Thoracic aorta (tissue), 2 donors: ENCODE results near the gene ANKRD36C. TPM values are rescaled to one million over a fixed set of nuclear protein-coding genes. Genes with fewer than 3 reads are reported as not detected.
"Not testable (repeated sequence)": the region's sequence is repeated elsewhere in the genome, so short reads cannot be mapped to it uniquely, and the experiment has no call there.

Source experiments
- ATAC-seq: fragments of 150-250 bp; one replicate; pipeline ENCODE4 v1.8.0; 2017; ENCODE audit warnings: low read depth; ENCODE audit not compliant: insufficient number of reproducible peaks, low FRiP score
- DNase-seq: peaks from one replicate; pipeline ENCODE4 v3.0.0-alpha.2; 2020; ENCODE audit warnings: low spot score
- H3K27ac ChIP-seq, 2 donors: fragments of 200-600 bp; sonication (generic); 1 replicate in 1 of 2; 2 replicates in 1 of 2; pipeline ENCODE4 v1.5.1; 2016; ENCODE audit warnings: mild to moderate bottlenecking in 2 of 2, moderate library complexity in 2 of 2
- H3K27me3 ChIP-seq: fragments of 200-600 bp; sonication (generic); replicated peaks from 2 replicates; pipeline ENCODE4 v1.6.0; 2016; ENCODE audit warnings: mild to moderate bottlenecking; ENCODE audit not compliant: insufficient read depth
- H3K36me3 ChIP-seq: fragments of 200-600 bp; sonication (generic); one replicate; pipeline ENCODE4 v1.5.1; 2016
- H3K4me1 ChIP-seq, 2 donors: fragments of 200-600 bp; sonication (generic); 1 replicate in 1 of 2; 2 replicates in 1 of 2; pipeline versions ENCODE4 v1.5.1 to v1.6.0; 2016; ENCODE audit warnings: low read depth in 2 of 2, mild to moderate bottlenecking in 1 of 2; ENCODE audit not compliant: control insufficient read depth in 1 of 2
- H3K4me3 ChIP-seq: fragments of 200-600 bp; sonication (generic); 2 replicates; pipeline ENCODE4 v1.5.1; 2016; ENCODE audit warnings: mild to moderate bottlenecking
- H3K9me3 ChIP-seq: fragments of 200-600 bp; sonication (generic); 2 replicates; pipeline ENCODE4 v1.5.1; 2016
- CTCF ChIP-seq: fragments of 200-600 bp; sonication (generic); IDR thresholded peaks from one replicate; pipeline ENCODE4 v1.5.1; 2019; ENCODE audit warnings: antibody characterized with exemption
- total RNA-seq, 2 donors: library from RNA; depleted of rRNA; stranded (reverse); fragments of >200 nt; gene quantifications; one replicate each; pipeline versions ENCODE4 v1.1.0 to v1.2.3, GENCODE V29; 2016

The ANKRD36C gene
- total RNA-seq, 2 donors from 2014 or later, result 39.8 to 89.4 TPM

GRCh38 chr2:96022701-96023447 is 31.2 kb upstream of the ANKRD36C start:
- not testable (repeated sequence) for H3K4me1 ChIP-seq, H3K36me3 ChIP-seq, H3K4me3 ChIP-seq, H3K27me3 ChIP-seq, H3K9me3 ChIP-seq, ATAC-seq, H3K27ac ChIP-seq
- TF ChIP-seq CTCF, result peak; percentile 71
- DNase-seq, result peak; percentile 19

GRCh38 chr2:96022126-96022525 is 30.5 kb upstream of the ANKRD36C start:
- not testable (repeated sequence) for H3K27ac ChIP-seq, H3K36me3 ChIP-seq, ATAC-seq, H3K9me3 ChIP-seq, H3K4me1 ChIP-seq, DNase-seq, H3K4me3 ChIP-seq, H3K27me3 ChIP-seq

GRCh38 chr2:96021142-96021541 is 29.5 kb upstream of the ANKRD36C start:
- DNase-seq, H3K4me3 ChIP-seq, H3K36me3 ChIP-seq, H3K27ac ChIP-seq, ATAC-seq, H3K27me3 ChIP-seq, H3K4me1 ChIP-seq, H3K9me3 ChIP-seq: not testable (repeated sequence)

- H3K4me3 ChIP-seq, H3K36me3 ChIP-seq, H3K4me1 ChIP-seq, ATAC-seq, H3K9me3 ChIP-seq, DNase-seq, H3K27ac ChIP-seq, H3K27me3 ChIP-seq: not testable (repeated sequence)
Observed at GRCh38 chr2:96019909-96020590, 28.4 kb upstream of the ANKRD36C start.

GRCh38 chr2:96016321-96016720 is 24.7 kb upstream of the ANKRD36C start:
- ATAC-seq, H3K27me3 ChIP-seq, DNase-seq: not testable (repeated sequence)

GRCh38 chr2:96012792-96013264 is 21.2 kb upstream of the ANKRD36C start:
- not testable (repeated sequence) for ATAC-seq, H3K9me3 ChIP-seq, DNase-seq, H3K4me3 ChIP-seq, H3K27me3 ChIP-seq, H3K36me3 ChIP-seq, H3K27ac ChIP-seq
- H3K4me1 ChIP-seq, result peaks cover 4 to 19% of the 10 kb centered on the region in 2 donors

More at GRCh38 chr2:96016321-96016720, 24.7 kb upstream of the ANKRD36C start:
- peaks cover 0 to 12% of the 10 kb centered on the region in 2 donors for H3K4me1 ChIP-seq
- not testable (repeated sequence) for H3K4me3 ChIP-seq, H3K9me3 ChIP-seq, H3K36me3 ChIP-seq, H3K27ac ChIP-seq

GRCh38 chr2:96012086-96012791 is 20.6 kb upstream of the ANKRD36C start:
- not testable (repeated sequence) for H3K4me3 ChIP-seq, H3K27me3 ChIP-seq, H3K9me3 ChIP-seq, H3K36me3 ChIP-seq, ATAC-seq, DNase-seq
- peaks cover 4 to 19% of the 10 kb centered on the region in 2 donors for H3K4me1 ChIP-seq
- peak overlapping the region; percentile 35 to 50 for H3K27ac ChIP-seq

- H3K36me3 ChIP-seq, H3K9me3 ChIP-seq, DNase-seq, ATAC-seq, H3K27me3 ChIP-seq, H3K4me3 ChIP-seq: not testable (repeated sequence)
- peaks cover 4 to 19% of the 10 kb centered on the region in 2 donors for H3K4me1 ChIP-seq
- peak overlapping the region; percentile 53 to 61 for H3K27ac ChIP-seq
Observed at GRCh38 chr2:96011129-96011455, 19.5 kb upstream of the ANKRD36C start.

GRCh38 chr2:96010320-96011128 is 18.9 kb upstream of the ANKRD36C start:
- peak overlapping the region; percentile 63 to 70 for H3K27ac ChIP-seq
- ATAC-seq (peak; percentile 88), DNase-seq (peak; percentile 84)
- H3K36me3 ChIP-seq, H3K9me3 ChIP-seq, H3K27me3 ChIP-seq: not testable (repeated sequence)
- H3K4me1 ChIP-seq, result peaks cover 4 to 19% of the 10 kb centered on the region in 2 donors
- peak overlapping the region; percentile 80 for H3K4me3 ChIP-seq

GRCh38 chr2:96009833-96010232 is 18.2 kb upstream of the ANKRD36C start:
- ATAC-seq, H3K9me3 ChIP-seq, H3K27me3 ChIP-seq, DNase-seq, H3K36me3 ChIP-seq: not testable (repeated sequence)
- Histone ChIP-seq H3K4me3 (peak overlapping the region; percentile 80), H3K4me1 (peaks cover 4 to 19% of the 10 kb centered on the region in 2 donors), H3K27ac (peak overlapping the region; percentile 63 to 70)
